ENCODE results near the gene CORO2A.
"Not testable (repeated sequence)": the region's sequence is repeated elsewhere in the genome, so short reads cannot be mapped to it uniquely, and the experiment has no call there.

CORO2A gene

GRCh38 chr9:98134702-98135557 lies 57.5 kb downstream of the CORO2A start:
- no peak for DNase-seq

- no peak for DNase-seq
Measured at GRCh38 chr9:98132806-98133631, 59.4 kb downstream of the CORO2A start.

GRCh38 chr9:98132158-98132557 lies 60.3 kb downstream of the CORO2A start:
- DNase-seq, result no peak

GRCh38 chr9:98130576-98131228 lies 61.7 kb downstream of the CORO2A start:
- no peak for DNase-seq

GRCh38 chr9:98130060-98130459 lies 62.4 kb downstream of the CORO2A start:
- not testable (repeated sequence) for DNase-seq

- DNase-seq, result no peak
Measured at GRCh38 chr9:98129451-98129881, 63.0 kb downstream of the CORO2A start.

GRCh38 chr9:98128316-98128715 lies 64.1 kb downstream of the CORO2A start:
- no peak for DNase-seq

GRCh38 chr9:98127226-98127625 lies 65.2 kb downstream of the CORO2A start:
- no peak for DNase-seq

GRCh38 chr9:98124637-98125426 lies 67.6 kb downstream of the CORO2A start:
- no peak for DNase-seq

GRCh38 chr9:98124091-98124490 lies 68.3 kb downstream of the CORO2A start:
- DNase-seq, result not testable (repeated sequence)

GRCh38 chr9:98121058-98121457 lies 71.4 kb downstream of the CORO2A start:
- DNase-seq, result no peak

GRCh38 chr9:98120476-98120875 lies 72.0 kb downstream of the CORO2A start:
- no peak for DNase-seq

GRCh38 chr9:98118640-98119601 lies 73.5 kb downstream of the CORO2A start, which contains the start of gene TRIM14:
Gene TRIM14 (minus strand): TSS chr9:98119222. CDS start chr9:98119188, 34 bp downstream.
- DNase-seq, result no peak

GRCh38 chr9:98117984-98118639 lies 74.3 kb downstream of the CORO2A start:
- DNase-seq, result no peak

GRCh38 chr9:98117097-98117496 lies 75.3 kb downstream of the CORO2A start:
- not testable (repeated sequence) for DNase-seq

- DNase-seq, result no peak
Measured at GRCh38 chr9:98109052-98109451, 83.4 kb downstream of the CORO2A start.

GRCh38 chr9:98108531-98109031 lies 83.9 kb downstream of the CORO2A start:
- no peak for DNase-seq

- DNase-seq, result no peak
Measured at GRCh38 chr9:98107926-98108325, 84.5 kb downstream of the CORO2A start.

GRCh38 chr9:98105006-98105405 lies 87.4 kb downstream of the CORO2A start:
- no peak for DNase-seq

- DNase-seq, result no peak
Measured at GRCh38 chr9:98104445-98104881, 88.0 kb downstream of the CORO2A start.
